ENCODE measurements around the gene TFF1.

Gene TFF1

GRCh38 chr21:42405064-42406013, 39.0 kb upstream of the TFF1 start:
- TF ChIP-seq GATA1 (IDR thresholded peaks at IDR 0.05; ENCODE audit: low read depth, low read length) (no peak), POLR2A (IDR thresholded peaks at IDR 0.05; ENCODE audit: low read length) (no peak)
- DNase-seq: no peak

DNA sequence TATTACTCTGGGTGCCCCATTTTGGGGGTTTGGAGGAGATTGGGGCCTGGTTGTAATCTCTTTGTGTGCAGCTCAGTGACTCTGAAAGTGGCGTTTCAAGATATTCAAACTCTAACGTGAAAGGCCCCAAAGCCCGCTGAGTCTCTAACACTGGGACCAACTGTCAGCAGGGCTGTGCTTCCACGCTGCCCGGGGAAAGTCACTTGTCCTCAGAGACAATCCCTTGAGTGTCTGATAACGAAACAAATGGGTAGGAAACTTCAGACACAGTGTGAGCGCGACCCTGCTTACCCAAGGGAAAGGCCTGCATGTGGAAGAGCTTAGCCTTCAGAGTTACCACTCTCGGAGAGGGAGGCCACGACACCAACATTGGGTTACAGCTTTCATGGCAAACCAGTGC, 38.2 kb upstream of the TFF1 start:
- TF ChIP-seq POLR2A (IDR thresholded peaks at IDR 0.05; ENCODE audit: low read length) (no peak), GATA1 (IDR thresholded peaks at IDR 0.05; ENCODE audit: low read depth, low read length) (no peak)
- peak; percentile 12 to 62 for DNase-seq

- TF ChIP-seq GATA1 (IDR thresholded peaks at IDR 0.05; ENCODE audit: low read depth, low read length) (no peak), POLR2A (IDR thresholded peaks at IDR 0.05; ENCODE audit: low read length) (peak; percentile 52)
Measured at GRCh38 chr21:42403611-42404231, 37.4 kb upstream of the TFF1 start, which contains the start of gene UBASH3A. Gene UBASH3A (plus strand): TSS chr21:42403902. CDS start chr21:42403946, 44 bp downstream.

GRCh38 chr21:42401820-42402251, 35.5 kb upstream of the TFF1 start:
- TF ChIP-seq POLR2A (IDR thresholded peaks at IDR 0.05; ENCODE audit: low read length): no peak
- DNase-seq: no peak

More at GRCh38 chr21:42403611-42404231, 37.4 kb upstream of the TFF1 start, which contains the start of gene UBASH3A:
- peak; percentile 45 to 83 for DNase-seq

- no peak for DNase-seq
Measured at GRCh38 chr21:42401154-42401553, 34.8 kb upstream of the TFF1 start.

GRCh38 chr21:42400525-42400924, 34.2 kb upstream of the TFF1 start:
- DNase-seq: no peak
- TF ChIP-seq POLR2A (IDR thresholded peaks at IDR 0.05; ENCODE audit: low read length): no peak
- TF ChIP-seq GATA1 (IDR thresholded peaks at IDR 0.05; ENCODE audit: low read depth, low read length): no peak

More at GRCh38 chr21:42401154-42401553, 34.8 kb upstream of the TFF1 start:
- TF ChIP-seq GATA1 (IDR thresholded peaks at IDR 0.05; ENCODE audit: low read depth, low read length): no peak
- no peak for TF ChIP-seq POLR2A (IDR thresholded peaks at IDR 0.05; ENCODE audit: low read length)

DNA sequence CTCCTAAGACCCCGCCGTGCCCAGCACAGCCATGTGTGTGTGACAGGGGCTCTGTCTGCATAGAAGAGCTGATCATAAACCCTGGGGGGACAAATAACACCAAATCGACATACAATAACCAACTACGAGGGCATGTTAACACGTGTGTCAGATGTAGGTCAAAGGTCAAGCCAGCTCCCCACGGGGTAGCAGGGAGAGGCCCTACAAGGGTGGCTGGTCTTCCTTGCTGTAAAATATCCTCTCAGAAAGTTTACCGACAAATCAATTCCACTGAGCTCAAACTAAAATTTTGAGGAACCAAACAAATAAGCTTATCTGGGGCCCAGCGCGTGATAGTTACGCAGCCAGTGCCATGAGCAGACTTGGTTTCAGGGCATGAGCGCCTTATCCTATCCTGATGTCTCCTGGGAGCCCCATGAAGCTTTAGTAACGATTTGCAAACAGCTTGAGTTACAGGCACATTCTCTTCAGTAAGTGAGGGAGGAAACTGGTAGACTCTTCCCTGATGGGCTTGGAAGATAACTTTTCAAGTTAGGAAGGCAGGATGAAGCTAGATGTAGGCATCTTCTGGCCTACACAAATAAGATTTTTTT, 32.2 kb upstream of the TFF1 start:
- TF ChIP-seq POLR2A (IDR thresholded peaks at IDR 0.05; ENCODE audit: low read length): no peak
- no peak for TF ChIP-seq GATA1 (IDR thresholded peaks at IDR 0.05; ENCODE audit: low read depth, low read length)

DNA sequence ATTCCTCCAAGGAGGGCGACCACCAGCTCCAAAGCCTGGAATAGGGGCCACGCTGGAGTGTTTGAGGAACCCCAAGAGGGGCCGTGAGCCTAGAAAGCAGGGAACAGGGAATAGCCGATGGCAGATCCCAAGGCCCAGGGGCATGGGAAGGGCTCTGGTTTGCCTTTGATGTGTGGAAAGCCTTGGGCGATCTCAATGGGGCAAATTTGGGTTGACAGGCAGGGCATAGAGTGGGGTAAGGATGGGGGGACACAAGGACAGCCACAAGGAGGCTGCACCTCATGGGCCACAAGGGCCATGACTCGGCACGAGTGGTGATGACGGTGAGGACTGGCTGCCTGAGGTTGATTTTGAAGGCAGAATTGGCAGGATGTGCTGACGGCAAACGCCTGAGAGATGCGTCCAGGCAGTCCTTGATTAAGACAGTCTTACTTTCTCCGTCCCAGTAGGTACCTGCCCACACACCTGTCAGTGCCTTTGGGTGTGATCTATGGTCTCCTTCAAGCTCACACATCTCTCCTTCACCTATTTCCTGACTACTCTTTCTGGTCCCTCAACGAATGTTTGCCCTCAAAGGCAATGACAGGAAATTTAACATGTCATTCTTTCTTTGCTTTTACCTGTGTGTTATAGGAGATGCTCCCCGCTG, 31.5 kb upstream of the TFF1 start:
- DNase-seq: no peak
- no peak for TF ChIP-seq POLR2A (IDR thresholded peaks at IDR 0.05; ENCODE audit: low read length)
- TF ChIP-seq GATA1 (IDR thresholded peaks at IDR 0.05; ENCODE audit: low read depth, low read length): no peak

More for the DNA sequence above, 32.2 kb upstream of the TFF1 start:
- no peak for DNase-seq

GRCh38 chr21:42396799-42397745, 30.7 kb upstream of the TFF1 start:
- TF ChIP-seq GATA1 (IDR thresholded peaks at IDR 0.05; ENCODE audit: low read depth, low read length) (no peak), POLR2A (IDR thresholded peaks at IDR 0.05; ENCODE audit: low read length) (no peak)

DNA sequence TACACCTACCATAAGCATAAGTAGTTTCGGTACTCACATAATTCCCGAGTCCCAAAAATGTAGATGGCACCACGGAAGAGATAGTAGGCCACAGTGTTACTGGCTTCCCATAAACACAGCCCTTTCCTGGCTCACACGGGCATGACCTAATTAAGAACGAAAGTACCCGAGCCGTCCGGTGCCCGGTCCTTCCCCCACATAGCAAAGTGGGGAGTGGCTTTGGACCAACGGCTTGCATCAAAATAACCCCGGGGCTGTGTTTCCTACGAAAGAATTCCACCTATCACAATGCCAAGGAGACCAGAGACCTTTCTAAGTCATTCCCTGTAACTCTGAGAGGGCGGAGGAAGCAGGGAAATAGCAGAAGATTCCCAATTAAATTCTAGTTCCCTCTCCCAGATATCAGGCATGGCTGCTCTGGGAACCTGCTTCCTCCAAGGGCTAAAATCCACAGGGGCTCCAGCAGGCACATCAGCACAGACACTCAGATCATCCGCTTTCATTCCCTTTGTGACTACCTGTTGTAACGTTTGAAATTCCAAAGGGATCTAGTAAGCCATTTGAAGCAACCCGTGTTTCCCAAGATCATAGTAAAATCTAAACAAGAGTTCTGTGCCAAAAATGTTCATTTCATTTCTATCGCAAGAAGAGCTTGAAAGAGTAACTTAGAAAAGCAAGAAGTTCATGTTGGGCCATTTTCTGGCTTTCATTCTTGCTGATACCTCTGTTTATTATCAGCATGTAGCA, 29.7 kb upstream of the TFF1 start, which contains the start of gene TMPRSS3:
TSS of gene TMPRSS3 (minus strand) at position 148 of the 747 bp plus-strand sequence. CDS start 635 bp downstream, outside the sequence.
- no peak for DNase-seq
- TF ChIP-seq POLR2A (IDR thresholded peaks at IDR 0.05; ENCODE audit: low read length): no peak
- no peak for TF ChIP-seq GATA1 (IDR thresholded peaks at IDR 0.05; ENCODE audit: low read depth, low read length)

More at GRCh38 chr21:42396799-42397745, 30.7 kb upstream of the TFF1 start:
- DNase-seq: no peak

- no peak for TF ChIP-seq POLR2A (IDR thresholded peaks at IDR 0.05; ENCODE audit: low read length)
- TF ChIP-seq GATA1 (IDR thresholded peaks at IDR 0.05; ENCODE audit: low read depth, low read length): no peak
- DNase-seq: no peak
Measured at GRCh38 chr21:42395302-42395701, 29.0 kb upstream of the TFF1 start.

Data from erythroblast (primary cell).